Measurements from ENCODE around the gene ATAD3A. TPM values are rescaled to one million over a fixed set of nuclear protein-coding genes. Genes with fewer than 3 reads are reported as not detected.
"Not testable (repeated sequence)": the region's sequence is repeated elsewhere in the genome, so short reads cannot be mapped to it uniquely, and the experiment has no call there.

ATAD3A gene
- total and polyA plus RNA-seq, 10 donors: 11.3 to 29.0 (median 17.1) TPM

GRCh38 chr1:1529936-1530335, 18.0 kb downstream of the ATAD3A start:
- Histone ChIP-seq H3K27me3 (replicated peaks in 1 of 7) (no peaks in the 10 kb centered on the region), H3K9me3 (peaks cover 0 to 21% (median 18%) of the 10 kb centered on the region in 8 donors), H3K4me1 (no peaks in the 10 kb centered on the region), H3K36me3 (peaks cover 0 to 90% (median 39%) of the 10 kb centered on the region in 6 donors), H3K4me3 (no peak overlapping the region), H3K27ac (no peak overlapping the region)
- intact Hi-C loops (cut with DNase I; ENCODE audit: low total_unique reads): no loop called here
- DNase-seq: no peak
- 94 to 99% (median 98%) methylated on average over 6 to 8 of the region's 8 CpGs for WGBS, 5 donors
- TF ChIP-seq POLR2A (IDR thresholded peaks at IDR 0.05) (no peak), POLR2AphosphoS5 (IDR thresholded peaks at IDR 0.05) (no peak)
- TF ChIP-seq, protein P1, sequence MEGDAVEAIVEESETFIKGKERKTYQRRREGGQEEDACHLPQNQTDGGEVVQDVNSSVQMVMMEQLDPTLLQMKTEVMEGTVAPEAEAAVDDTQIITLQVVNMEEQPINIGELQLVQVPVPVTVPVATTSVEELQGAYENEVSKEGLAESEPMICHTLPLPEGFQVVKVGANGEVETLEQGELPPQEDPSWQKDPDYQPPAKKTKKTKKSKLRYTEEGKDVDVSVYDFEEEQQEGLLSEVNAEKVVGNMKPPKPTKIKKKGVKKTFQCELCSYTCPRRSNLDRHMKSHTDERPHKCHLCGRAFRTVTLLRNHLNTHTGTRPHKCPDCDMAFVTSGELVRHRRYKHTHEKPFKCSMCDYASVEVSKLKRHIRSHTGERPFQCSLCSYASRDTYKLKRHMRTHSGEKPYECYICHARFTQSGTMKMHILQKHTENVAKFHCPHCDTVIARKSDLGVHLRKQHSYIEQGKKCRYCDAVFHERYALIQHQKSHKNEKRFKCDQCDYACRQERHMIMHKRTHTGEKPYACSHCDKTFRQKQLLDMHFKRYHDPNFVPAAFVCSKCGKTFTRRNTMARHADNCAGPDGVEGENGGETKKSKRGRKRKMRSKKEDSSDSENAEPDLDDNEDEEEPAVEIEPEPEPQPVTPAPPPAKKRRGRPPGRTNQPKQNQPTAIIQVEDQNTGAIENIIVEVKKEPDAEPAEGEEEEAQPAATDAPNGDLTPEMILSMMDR (IDR thresholded peaks at IDR 0.05 in 8 of 11, conservative IDR thresholded peaks at IDR 0.05 in 3 of 11): no peak

GRCh38 chr1:1531947-1532346, 20.0 kb downstream of the ATAD3A start:
- Histone ChIP-seq H3K27ac (no peak overlapping the region), H3K36me3 (peaks cover 0 to 80% (median 30%) of the 10 kb centered on the region in 6 donors), H3K4me3 (no peak overlapping the region), H3K9me3 (peaks cover 0 to 21% (median 18%) of the 10 kb centered on the region in 8 donors), H3K4me1 (no peaks in the 10 kb centered on the region), H3K27me3 (replicated peaks in 1 of 7) (no peaks in the 10 kb centered on the region)
- DNase-seq: no peak
- intact Hi-C loops (cut with DNase I; ENCODE audit: low total_unique reads): no loop called here
- TF ChIP-seq POLR2A (IDR thresholded peaks at IDR 0.05): no peak
- no peak for TF ChIP-seq POLR2AphosphoS5 (IDR thresholded peaks at IDR 0.05)
- TF ChIP-seq, protein P1 (IDR thresholded peaks at IDR 0.05 in 8 of 11, conservative IDR thresholded peaks at IDR 0.05 in 3 of 11): no peak
- WGBS, 5 donors: 91 to 96% (median 94%) methylated on average over 4 of the region's 4 CpGs

- DNase-seq; H3K27ac ChIP-seq; H3K27me3 ChIP-seq (replicated peaks in 1 of 7); H3K4me3 ChIP-seq; intact Hi-C loops (cut with DNase I; ENCODE audit: low total_unique reads); H3K4me1 ChIP-seq: not testable (repeated sequence)
- peaks cover 0 to 21% (median 18%) of the 10 kb centered on the region in 8 donors for H3K9me3 ChIP-seq
- H3K36me3 ChIP-seq: peaks cover 0 to 66% (median 17%) of the 10 kb centered on the region in 6 donors
- WGBS, 5 donors: 48 to 85% (median 73%) methylated on average over 6 to 20 of the region's 22 CpGs
Observed at GRCh38 chr1:1533176-1533893, 21.4 kb downstream of the ATAD3A start.

- H3K27ac ChIP-seq; intact Hi-C loops (cut with DNase I; ENCODE audit: low total_unique reads); H3K4me1 ChIP-seq; H3K27me3 ChIP-seq (replicated peaks in 1 of 7); H3K4me3 ChIP-seq; DNase-seq: not testable (repeated sequence)
- peaks cover 0 to 60% (median 11%) of the 10 kb centered on the region in 6 donors for H3K36me3 ChIP-seq
- peaks cover 0 to 21% (median 18%) of the 10 kb centered on the region in 8 donors for H3K9me3 ChIP-seq
- 81 to 92% (median 90%) methylated on average over 3 to 18 of the region's 18 CpGs for WGBS, 5 donors
Observed at GRCh38 chr1:1533894-1534291, 21.9 kb downstream of the ATAD3A start.

DNA sequence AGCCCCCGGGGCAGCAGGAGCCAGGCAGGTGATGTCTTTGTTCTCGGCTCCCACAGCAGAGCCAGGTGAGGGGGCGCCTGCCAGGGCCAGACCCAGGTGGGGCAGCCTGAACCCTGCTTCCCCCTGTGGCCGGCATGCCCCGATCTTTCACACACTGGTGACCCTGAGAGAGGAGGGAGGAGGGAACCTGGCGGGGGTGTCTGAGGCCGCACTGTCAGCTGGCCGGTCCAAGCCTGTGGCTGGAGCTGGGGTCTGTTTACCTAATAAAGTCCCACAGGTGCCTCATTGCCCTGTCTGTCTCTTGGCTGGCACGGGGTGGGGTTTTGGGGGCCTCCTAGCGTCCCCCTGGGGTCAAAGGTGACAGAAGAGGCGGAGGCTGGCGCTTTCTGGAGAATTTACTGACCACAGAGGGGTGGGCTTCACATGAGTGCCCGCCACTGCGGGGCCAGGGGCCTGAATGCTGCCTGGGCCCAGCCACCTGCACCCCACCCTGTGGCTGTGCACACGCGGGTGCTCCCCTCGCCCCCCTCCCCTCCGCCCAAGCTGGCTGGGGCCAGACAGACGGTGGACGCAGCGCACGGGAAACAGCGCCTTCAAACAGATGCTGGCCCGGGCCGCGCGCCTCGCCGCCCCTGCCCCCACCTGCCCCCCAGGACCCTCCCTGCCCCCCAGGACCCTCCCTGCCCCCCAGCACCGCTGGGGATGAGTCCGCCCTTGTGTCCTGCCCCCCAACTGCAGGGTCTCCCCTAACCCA, 22.6 kb downstream of the ATAD3A start:
- 80 to 94% (median 91%) methylated on average over 19 to 31 of the region's 31 CpGs for WGBS, 5 donors
- Histone ChIP-seq H3K27me3 (replicated peaks in 1 of 7) (peaks cover 0 to 7% (median 0%) of the 10 kb centered on the region in 7 donors), H3K9me3 (peaks cover 0 to 21% (median 18%) of the 10 kb centered on the region in 8 donors), H3K4me3 (no peak overlapping the region), H3K27ac (no peak overlapping the region), H3K4me1 (peaks cover 0 to 16% (median 10%) of the 10 kb centered on the region in 6 donors), H3K36me3 (peaks cover 0 to 54% (median 6%) of the 10 kb centered on the region in 6 donors)
- DNase-seq: no peak
- intact Hi-C loops (cut with DNase I; ENCODE audit: low total_unique reads): no loop called here
- TF ChIP-seq POLR2AphosphoS5 (IDR thresholded peaks at IDR 0.05) (peak in 1 of 3 donors; percentile 10), POLR2A (IDR thresholded peaks at IDR 0.05) (no peak)
- TF ChIP-seq, protein P1 (IDR thresholded peaks at IDR 0.05 in 8 of 11, conservative IDR thresholded peaks at IDR 0.05 in 3 of 11): no peak

Data from spleen (tissue), 11 donors.